Lung (tissue), 12 donors: ENCODE measurements around the gene PFKM. TPM values are rescaled to one million over a fixed set of nuclear protein-coding genes. Genes with fewer than 3 reads are reported as not detected.

ENCODE experiments used
- ATAC-seq: fragments of 200-7000 bp; cut with Tn5 transposase; one replicate; pipeline ENCODE4 v1.9.1; 2020; ENCODE audit warnings: moderate number of reproducible peaks; ENCODE audit not compliant: insufficient read depth, low FRiP score
- DNase-seq, 3 donors: peaks; one replicate each; pipeline ENCODE4 v3.0.0-alpha.2; 2013 to 2017
- H3K27ac ChIP-seq, 2 donors: one replicate each; pipeline ENCODE4 v1.5.1; 2013; ENCODE audit warnings: mild to moderate bottlenecking in 2 of 2, moderate library complexity in 2 of 2, control low read depth in 1 of 2, inconsistent platforms in 1 of 2, low read depth in 1 of 2, low read length in 1 of 2
- H3K27me3 ChIP-seq, 3 donors: one replicate each; pipeline ENCODE4 v1.5.1; 2013; ENCODE audit warnings: low read length in 2 of 3; ENCODE audit not compliant: control insufficient read depth in 3 of 3, insufficient read depth in 3 of 3
- H3K36me3 ChIP-seq, 4 donors: one replicate each; pipeline ENCODE4 v1.5.1; 2013; ENCODE audit warnings: low read length in 4 of 4, mild to moderate bottlenecking in 1 of 4, moderate library complexity in 1 of 4; ENCODE audit not compliant: control insufficient read depth in 4 of 4, insufficient read depth in 4 of 4
- H3K4me1 ChIP-seq, 5 donors: one replicate each; pipeline ENCODE4 v1.5.1; 2013; ENCODE audit warnings: low read length in 5 of 5, mild to moderate bottlenecking in 2 of 5, moderate library complexity in 1 of 5; ENCODE audit not compliant: control insufficient read depth in 5 of 5, insufficient read depth in 5 of 5
- H3K4me3 ChIP-seq: one replicate; pipeline ENCODE4 v1.5.1; 2013; ENCODE audit warnings: mild to moderate bottlenecking, control low read depth, moderate library complexity
- H3K9ac ChIP-seq, 2 donors: one replicate each; pipeline ENCODE4 v1.5.1; 2013; ENCODE audit warnings: low read length in 2 of 2, control low read depth in 1 of 2; ENCODE audit not compliant: insufficient read depth in 1 of 2
- H3K9me3 ChIP-seq, 4 donors: one replicate each; pipeline ENCODE4 v1.5.1; 2013; ENCODE audit warnings: low read length in 3 of 4, mild to moderate bottlenecking in 1 of 4, moderate library complexity in 1 of 4; ENCODE audit not compliant: control insufficient read depth in 4 of 4, insufficient read depth in 3 of 4
- WGBS, 2 donors: extraction: QIAGEN DNeasy Blood & Tissue Kit; methylation state at CpG; one replicate each; pipeline ENCODE4 v1.1.7; 2013; 5-methylcytosine and 5-hydroxymethylcytosine counted together
- polyA plus RNA-seq, 2 donors: library from polyadenylated mRNA; stranded (reverse); fragments of 200-250 nt; gene quantifications; one replicate each; pipeline ENCODE4 v1.2.1, GENCODE V29; 2013
- total RNA-seq, 2 donors: library from RNA; depleted of rRNA in 1 of 2; stranded (reverse); fragments of >200 nt in 1 of 2; gene quantifications; one replicate each; pipeline ENCODE4 v1.2.1, GENCODE V29; 2014 to 2021
- TF ChIP-seq, protein P1 (sequence below): IDR thresholded peaks from 2 replicates; pipeline ENCODE4 v1.5.1; 2012; ENCODE audit warnings: mild to moderate bottlenecking; ENCODE audit errors: control extremely low read depth, extremely low read depth
- donor health status: control.
- donor health status: control.
- donor health status: Bipolar disorder and iron deficiency.
- donor health status: healthy.
- donor health status: DM: yes; HTN: yes; CAD: no.

Gene PFKM
- total and polyA plus RNA-seq, 4 donors, result 14.0 to 48.9 (median 30.4) TPM

DNA sequence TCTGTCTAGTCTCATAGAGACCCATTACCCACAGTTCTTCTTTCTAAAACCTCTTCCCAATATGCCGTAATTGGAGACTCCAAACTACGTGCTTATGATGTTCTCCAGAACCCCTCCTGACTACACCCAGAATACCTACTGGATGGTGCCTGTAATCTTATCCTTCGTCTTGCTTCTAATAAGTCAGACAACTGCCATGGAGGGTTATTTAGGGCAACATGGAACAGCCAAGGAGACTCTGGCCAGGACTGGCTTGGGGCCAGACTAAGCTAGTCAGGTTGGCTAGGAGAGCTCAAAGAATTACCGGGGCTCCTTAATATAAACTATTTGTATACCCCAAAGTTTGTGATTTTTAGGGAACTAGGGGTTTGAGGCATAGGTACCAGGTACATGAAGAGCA is 6.8 kb downstream of the PFKM start:
- peak overlapping the region in 1 of 2 donors; percentile 74 for H3K27ac ChIP-seq
- TF ChIP-seq, protein P1, sequence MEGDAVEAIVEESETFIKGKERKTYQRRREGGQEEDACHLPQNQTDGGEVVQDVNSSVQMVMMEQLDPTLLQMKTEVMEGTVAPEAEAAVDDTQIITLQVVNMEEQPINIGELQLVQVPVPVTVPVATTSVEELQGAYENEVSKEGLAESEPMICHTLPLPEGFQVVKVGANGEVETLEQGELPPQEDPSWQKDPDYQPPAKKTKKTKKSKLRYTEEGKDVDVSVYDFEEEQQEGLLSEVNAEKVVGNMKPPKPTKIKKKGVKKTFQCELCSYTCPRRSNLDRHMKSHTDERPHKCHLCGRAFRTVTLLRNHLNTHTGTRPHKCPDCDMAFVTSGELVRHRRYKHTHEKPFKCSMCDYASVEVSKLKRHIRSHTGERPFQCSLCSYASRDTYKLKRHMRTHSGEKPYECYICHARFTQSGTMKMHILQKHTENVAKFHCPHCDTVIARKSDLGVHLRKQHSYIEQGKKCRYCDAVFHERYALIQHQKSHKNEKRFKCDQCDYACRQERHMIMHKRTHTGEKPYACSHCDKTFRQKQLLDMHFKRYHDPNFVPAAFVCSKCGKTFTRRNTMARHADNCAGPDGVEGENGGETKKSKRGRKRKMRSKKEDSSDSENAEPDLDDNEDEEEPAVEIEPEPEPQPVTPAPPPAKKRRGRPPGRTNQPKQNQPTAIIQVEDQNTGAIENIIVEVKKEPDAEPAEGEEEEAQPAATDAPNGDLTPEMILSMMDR, result no peak

DNA sequence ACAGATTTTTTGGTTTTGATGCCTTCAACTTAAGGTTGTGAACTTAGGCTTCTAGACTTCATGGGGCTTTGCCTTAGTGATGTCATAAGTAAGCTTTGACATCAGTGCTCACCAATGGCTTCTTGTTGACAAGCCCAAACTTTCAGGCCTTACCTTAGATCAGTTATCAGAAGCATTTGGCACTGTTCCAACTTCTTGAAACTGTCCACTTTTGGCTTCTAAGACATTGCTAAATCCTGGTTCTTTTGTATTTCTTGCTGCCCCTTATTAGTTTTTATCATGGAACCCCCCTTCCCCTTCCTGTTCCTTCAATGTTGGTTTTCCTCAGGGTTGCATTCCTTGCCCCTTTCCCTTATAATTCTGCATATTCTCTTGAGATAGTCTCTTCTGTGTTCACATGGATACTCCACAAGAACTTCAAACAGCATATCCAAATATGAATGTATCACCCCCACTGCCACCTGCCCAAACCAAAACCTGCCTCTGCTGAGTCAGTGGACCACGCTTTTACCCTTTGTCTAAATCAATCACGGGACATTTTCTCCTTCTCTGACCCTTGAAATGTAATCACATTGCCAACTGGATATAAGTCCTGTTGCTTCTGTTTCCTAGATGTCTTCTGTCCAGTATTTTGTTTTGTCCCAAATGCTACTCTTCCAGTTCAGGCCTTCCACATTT is 7.9 kb downstream of the PFKM start:
- DNase-seq (no peak), ATAC-seq (no peak)
- Histone ChIP-seq H3K27me3 (no peaks in the 10 kb centered on the region), H3K9me3 (peaks cover 0 to 2% (median 0%) of the 10 kb centered on the region in 4 donors), H3K4me1 (peaks cover 0 to 36% (median 0%) of the 10 kb centered on the region in 5 donors), H3K27ac (peak overlapping the region in 1 of 2 donors; percentile 74), H3K9ac (no peak overlapping the region), H3K4me3 (no peak overlapping the region), H3K36me3 (peaks cover 6 to 34% (median 21%) of the 10 kb centered on the region in 4 donors)
- 94 to 96% methylated on average over 2 of the region's 2 CpGs for WGBS, 2 donors
- TF ChIP-seq, protein P1, result no peak

More for the DNA sequence above, 6.8 kb downstream of the PFKM start:
- peaks cover 3 to 29% (median 18%) of the 10 kb centered on the region in 4 donors for H3K36me3 ChIP-seq
- H3K4me3 ChIP-seq, result no peak overlapping the region
- peaks cover 0 to 2% (median 0%) of the 10 kb centered on the region in 4 donors for H3K9me3 ChIP-seq
- DNase-seq, result no peak
- H3K4me1 ChIP-seq, result peaks cover 0 to 34% (median 0%) of the 10 kb centered on the region in 5 donors
- WGBS, 2 donors, result 91 to 96% methylated on average over 4 of the region's 4 CpGs
- no peak overlapping the region for H3K9ac ChIP-seq
- no peak for ATAC-seq
- H3K27me3 ChIP-seq, result no peaks in the 10 kb centered on the region

GRCh38 chr12:48128800-48129199 is 9.6 kb downstream of the PFKM start:
- Histone ChIP-seq H3K9ac (no peak overlapping the region), H3K27ac (peak overlapping the region in 1 of 2 donors; percentile 12), H3K4me1 (peaks cover 0 to 35% (median 0%) of the 10 kb centered on the region in 5 donors), H3K9me3 (no peaks in the 10 kb centered on the region), H3K36me3 (peaks cover 7 to 45% (median 24%) of the 10 kb centered on the region in 4 donors), H3K27me3 (no peaks in the 10 kb centered on the region), H3K4me3 (no peak overlapping the region)
- ATAC-seq (no peak), DNase-seq (no peak)
- TF ChIP-seq, protein P1, result no peak
- 93 to 99% methylated on average over 1 of the region's 1 CpG for WGBS, 2 donors
